Regular cardiac myocyte (primary cell): ENCODE data around the gene KCNG3. TPM values are rescaled to one million over a fixed set of nuclear protein-coding genes. Genes with fewer than 3 reads are reported as not detected.

Experiments
- total RNA-seq: library from RNA; depleted of rRNA; stranded (reverse); fragments of >200 nt; gene quantifications from 2 replicates; pipeline ENCODE4 v1.2.3, GENCODE V29; 2014

The KCNG3 gene
- not detected in 2 replicates for total RNA-seq

DNA sequence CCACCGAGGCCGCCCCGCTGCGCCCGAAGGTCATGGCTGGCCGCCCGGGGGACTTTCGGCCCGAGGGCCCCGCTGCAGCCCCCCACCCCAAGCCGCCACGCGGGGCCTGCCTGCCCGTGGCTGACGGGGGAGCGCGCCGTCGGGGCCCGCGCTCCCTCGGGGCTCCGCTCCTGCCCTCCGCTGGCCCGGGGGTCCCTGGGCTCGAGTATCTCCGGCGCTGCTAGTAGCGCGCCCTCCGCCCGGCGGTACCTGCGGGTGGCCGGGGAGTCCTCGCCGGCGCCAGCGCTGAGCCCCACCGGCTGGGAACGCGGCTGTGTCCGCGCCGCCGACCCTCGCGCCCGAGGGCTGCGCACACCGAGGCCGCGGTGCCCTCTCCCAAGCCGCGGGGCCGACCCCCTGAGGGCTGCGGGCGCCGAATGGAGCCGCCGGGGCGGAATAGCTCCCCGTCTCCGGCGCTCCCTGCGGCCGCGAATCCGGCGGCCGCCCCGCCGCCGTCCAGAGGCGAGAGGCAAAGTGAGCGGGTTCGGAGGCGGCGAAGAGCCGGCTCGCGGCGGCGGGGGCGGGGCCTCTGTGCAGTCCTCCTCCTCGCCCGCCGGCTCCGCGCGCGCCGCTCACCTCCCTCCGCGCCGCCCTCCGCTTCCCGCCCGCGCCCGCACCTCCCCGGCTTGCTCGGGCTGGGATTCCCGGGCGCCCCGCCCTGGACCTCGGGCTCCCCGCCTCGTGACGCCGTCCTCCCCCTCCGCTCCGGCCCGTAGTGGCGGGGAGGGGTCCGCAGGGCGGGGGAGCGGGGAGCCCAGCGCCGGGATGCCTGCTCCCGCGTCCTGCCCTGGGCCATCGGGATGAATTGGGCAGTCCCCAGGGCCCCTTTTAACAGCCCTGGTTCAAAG, at the start of gene KCNG3:
TSS of gene KCNG3 (minus strand) at position 515 of the 887 bp plus-strand sequence. CDS start at position 34, 481 bp downstream.

Other genes with a start within 250 kb of the KCNG3 start
- gene COX7A2L, start 132.8 kb downstream of the KCNG3 start, total RNA-seq: 232 and 364 TPM in 2 replicates
- 19.9 and 26.8 TPM in 2 replicates for gene MTA3, start 74.7 kb upstream of the KCNG3 start, total RNA-seq